DMS114 treated with DMSO at 0.1 percent for 48 hours (cell line): ENCODE data around the gene PPP2R5A.
"Not testable (repeated sequence)": the region's sequence is repeated elsewhere in the genome, so short reads cannot be mapped to it uniquely, and the experiment has no call there.

Experiments used
- DNase-seq: peaks from one replicate; lab custom pipeline; 2025; ENCODE audit not compliant: unreplicated experiment; lab: John Stamatoyannopoulos, UW

Gene PPP2R5A

DNA sequence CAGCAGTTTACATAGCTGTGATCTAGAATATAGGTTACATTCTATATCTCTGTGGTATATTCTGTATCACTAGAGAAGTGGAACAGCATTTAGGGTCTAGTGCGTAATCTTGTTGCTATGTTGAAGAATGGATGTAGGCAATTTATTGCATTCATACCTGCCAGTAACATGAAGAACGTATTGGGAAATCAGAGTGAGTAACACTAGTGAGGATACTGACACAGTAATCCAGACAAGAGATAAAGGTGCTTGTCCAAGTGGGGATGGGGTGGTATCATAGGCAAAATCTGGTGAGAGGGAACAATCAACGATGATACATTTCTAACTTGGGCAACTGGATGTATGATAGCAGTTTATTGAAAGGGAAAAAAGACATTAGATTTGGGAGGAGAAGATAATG lies 9.8 kb downstream of the PPP2R5A start:
- DNase-seq, result no peak

DNA sequence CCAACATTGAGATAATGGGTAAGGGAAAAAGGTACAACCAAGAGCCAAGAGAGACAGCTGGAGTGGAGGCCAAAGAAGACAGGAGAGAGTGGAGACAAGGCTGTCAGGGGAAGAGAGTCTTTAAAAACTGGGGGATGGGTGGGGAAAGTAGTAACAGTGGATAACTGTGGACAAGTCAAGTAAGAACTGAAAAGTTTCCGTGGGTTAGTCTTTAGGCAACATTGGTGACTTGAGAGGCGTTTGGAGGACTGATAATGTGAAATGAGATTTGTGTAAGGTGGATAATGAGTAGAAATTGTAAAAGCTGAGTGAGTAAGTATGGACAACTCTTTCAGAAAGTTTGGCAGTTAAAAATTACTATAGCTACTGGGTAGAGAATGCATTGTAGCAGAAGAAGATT lies 10.4 kb downstream of the PPP2R5A start:
- no peak for DNase-seq

DNA sequence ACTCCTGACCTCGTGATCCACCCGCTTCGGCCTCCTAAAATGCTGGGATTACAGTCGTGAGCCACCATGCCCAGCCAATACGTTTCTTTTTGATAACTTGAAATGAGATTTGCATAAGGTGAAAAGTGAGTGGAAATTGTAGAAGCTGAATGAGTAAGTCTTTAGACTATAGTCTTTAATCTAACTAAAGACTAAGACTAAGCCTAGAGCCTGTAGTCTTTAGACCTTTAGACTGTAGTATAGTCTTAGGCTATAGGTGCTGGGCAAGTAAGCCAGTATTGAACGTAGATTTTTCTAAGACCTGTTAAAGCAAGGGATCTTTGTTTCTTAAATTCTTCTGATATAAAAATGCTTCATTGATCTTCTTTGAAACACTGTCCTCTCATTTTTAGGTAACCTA lies 12.1 kb downstream of the PPP2R5A start:
- no peak for DNase-seq

DNA sequence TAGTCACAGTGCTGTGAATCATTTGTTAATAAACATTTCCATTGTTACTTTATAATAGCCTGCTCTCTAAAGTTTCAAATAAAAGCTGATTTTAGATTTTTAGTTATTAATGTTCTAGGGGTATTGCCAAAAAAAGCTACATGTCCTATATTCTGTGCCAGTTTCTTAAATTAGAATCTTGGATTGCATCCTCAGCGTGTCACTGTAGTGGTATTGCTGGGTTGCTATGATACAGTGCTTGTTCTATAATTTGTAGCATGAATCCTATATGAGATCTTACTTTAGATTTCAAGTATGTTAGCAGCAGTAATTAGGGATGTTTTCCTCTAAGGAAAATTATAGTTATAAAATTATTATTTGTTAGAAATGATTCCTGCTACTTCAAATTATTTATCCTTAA lies 16.4 kb downstream of the PPP2R5A start:
- DNase-seq, result no peak

DNA sequence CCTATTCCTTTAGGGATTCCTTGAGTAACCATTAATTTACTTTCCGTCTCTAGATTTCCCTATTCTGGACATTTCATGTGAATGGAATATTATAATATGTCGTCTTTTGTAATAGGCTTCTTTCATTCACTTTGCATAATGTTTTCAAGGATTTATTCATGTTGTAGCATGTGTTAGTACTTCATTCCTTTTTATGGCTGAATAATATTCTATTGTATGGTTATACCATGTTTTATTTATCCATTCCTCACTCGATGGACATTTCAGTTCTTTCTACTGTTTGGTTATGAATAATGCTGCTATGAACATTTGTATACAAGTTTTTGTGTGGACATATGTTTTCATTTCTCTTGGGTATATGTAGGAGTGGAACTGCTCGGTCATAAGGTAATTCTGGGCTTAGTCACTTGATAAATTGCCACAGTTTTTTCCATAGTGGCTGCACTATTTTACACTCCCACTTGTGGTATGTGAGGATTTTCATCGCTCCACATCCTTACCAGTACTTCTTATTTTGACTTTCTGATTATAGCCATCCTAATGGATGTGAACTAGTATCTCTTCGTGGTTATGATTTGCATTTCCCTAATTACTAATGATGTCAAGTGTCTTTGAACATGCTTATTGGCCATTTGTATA lies 17.7 kb downstream of the PPP2R5A start:
- no peak for DNase-seq

DNA sequence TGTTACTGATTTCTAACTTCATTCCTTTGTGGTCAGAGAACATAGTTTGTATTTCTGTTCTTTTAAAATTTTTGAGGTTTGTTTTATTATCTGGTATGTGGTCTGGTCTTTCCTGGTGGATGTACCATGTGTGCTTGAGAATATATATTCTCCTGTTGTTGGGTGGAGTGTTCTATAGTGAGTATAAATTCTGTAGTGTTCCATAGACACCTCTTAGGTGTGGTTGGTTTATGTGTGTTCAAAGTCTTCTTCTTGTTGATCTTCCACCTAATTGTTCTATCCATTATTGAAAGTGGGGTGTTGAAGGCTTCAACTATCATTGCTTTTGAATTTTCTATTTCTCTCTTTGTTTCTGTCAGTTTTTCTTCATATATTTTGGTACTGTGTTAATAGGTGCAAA lies 20.1 kb downstream of the PPP2R5A start:
- DNase-seq, result no peak

DNA sequence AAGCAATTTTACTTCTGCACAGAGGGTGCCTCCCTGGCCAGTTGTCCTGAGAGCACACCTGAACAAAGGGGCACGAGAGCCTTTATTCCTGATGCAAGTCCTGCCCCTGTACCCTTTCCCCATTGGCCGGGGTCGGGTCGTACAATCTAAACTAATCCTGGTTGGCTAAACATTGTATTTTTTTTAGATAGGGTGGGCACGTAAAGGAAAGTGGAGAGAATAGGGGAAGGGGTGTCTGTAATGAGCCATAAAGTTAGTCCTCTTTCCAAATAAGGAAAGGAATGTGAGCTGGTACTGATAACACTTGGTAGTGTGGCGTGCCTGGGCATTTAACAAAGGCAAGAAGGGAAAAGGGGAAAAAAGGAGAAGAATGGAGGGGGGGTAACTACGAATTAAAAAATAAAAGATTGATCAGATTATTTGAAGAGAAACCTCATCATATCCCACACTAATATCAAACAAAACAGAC lies 20.8 kb downstream of the PPP2R5A start:
- not testable (repeated sequence) for DNase-seq

DNA sequence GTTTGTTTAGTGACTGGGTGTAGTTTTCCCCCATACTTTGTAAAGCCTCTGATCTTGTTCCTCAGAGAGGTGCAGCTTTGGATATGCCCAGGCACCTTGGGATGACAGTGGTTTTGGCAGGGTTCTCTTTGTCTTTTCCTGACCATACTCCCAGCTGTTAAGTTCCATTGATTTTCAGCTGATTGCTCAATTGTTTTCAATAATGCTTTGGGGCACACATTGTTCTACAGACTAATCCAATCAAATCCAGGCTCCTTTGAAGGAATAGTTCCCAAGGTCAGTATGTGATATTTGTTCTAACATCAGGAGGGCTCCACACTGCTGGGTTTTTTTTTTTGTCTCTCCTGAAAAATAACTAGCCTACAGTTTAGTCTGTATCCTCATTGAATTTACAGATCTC lies 24.8 kb downstream of the PPP2R5A start:
- no peak for DNase-seq

DNA sequence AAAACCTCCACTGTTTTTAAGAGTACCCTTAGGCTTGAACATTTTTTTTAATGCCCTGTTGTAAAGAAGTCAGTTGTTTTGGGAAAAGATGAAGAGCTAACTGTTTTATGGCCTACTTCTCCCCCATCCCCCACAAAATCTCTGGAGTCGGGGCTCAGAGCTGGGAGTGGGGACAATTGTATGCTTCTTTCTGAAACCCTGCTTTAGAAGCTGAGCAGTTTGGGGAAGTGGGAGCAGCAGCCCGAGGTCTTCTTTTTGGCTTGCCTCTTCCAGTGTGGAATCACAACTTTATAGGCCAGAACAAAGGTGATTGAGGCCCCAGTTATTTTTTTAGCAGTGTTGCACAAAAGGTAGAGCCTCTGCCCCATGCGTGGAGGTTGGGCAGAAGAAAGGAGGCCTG lies 25.2 kb downstream of the PPP2R5A start:
- no peak for DNase-seq

DNA sequence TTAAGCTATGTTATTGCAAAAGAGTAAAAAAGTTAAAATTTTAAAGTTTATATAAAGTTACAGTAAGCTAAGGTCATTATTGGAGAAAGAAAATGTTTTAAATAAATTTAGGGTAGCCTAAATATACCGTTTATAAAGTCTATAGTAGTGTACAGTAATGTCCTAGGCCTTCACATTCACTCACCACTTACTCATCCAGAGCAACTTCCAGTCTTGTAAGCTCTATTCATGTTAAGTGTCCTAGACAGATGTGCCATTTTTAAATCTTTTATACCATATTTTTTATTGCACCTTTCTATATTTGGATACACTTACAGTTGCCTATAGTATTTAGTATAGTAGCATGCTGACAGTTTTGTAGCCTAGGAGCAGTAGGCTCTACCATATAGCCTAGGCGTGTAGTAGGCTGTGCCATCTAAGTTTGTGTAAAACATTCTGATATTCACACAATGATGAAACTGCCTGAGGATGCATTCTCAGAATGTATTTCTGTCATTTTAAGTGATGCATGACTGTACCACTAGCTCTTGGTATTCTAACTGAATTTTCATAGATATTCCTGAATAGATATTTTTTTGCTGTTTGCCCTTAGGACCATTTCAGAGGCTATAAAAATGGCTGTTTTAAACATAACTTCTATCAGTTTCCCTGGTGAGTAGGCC lies 26.8 kb downstream of the PPP2R5A start:
- no peak for DNase-seq

DNA sequence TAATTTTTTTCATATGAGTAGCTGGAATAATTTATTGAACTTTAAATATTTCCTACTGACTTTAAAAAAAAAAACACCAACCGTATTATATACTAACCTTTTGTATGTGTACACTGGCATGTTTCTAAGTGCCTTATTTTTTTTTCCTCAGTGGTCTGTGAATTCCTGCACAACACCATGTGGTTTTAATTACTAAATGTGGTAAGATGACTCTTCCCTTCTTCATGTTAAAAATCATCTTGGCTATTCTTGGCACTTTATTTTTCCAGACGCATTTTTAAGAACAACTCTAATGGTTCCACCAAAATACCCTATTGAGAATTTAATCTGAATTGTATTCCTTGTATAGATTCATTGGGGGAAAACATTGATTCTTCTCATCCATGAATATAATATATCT lies 28.4 kb downstream of the PPP2R5A start:
- no peak for DNase-seq

DNA sequence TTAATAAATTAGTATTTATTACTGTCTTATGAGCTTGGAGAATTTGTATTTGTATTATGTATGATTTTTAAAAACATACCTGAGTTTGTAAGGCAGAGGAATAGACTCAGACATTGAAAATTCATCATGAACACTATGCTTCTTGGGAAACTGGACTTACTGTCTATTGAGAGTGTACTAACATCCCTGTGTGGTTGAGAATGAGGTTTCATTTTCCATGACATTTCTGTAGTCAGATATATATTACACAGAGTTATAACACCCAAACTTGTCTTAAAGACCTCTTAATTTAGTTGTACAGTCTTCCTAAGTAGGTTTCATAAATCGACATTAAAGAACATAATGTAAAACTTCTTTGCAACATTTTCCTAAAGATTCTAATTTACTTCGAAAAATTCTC lies 30.0 kb downstream of the PPP2R5A start:
- DNase-seq, result no peak

DNA sequence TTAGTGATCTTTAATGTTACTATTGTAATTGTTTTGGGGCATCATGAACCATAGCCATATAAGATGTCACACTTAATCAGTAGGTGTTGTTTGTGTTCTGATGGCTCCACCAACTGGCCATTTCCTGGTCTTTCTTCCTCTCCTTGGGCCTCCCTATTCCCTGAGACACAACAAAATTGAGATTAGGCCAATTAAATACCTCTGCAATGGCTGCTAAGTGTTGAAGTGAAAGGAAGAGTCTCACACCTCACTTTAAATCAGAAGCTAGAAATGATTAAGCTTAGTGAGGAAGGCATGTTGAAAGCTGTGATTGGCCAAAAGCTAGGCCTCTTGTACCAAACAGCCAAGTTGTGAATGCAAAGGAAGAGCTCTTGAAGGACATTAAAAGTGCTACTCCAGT lies 30.7 kb downstream of the PPP2R5A start:
- no peak for DNase-seq

DNA sequence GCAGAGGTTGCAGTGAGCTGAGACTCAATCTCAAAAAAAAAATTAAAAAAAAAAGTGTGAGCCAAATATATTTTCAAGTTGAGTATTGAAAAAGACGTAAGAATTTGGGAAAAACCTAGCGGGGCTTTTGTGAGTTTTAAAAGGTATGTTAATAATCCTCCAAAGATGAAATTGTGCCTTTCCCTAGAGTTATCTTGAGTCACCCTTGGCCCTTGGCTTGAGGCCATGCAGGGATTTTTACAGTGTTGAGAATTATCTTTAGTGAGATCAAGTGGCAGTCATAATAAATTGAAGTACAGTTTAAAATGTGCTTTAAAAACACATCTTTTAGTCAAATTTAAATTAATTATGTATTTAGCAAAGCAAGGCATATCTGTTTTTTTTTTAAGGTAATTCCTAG lies 32.7 kb downstream of the PPP2R5A start:
- DNase-seq, result no peak

DNA sequence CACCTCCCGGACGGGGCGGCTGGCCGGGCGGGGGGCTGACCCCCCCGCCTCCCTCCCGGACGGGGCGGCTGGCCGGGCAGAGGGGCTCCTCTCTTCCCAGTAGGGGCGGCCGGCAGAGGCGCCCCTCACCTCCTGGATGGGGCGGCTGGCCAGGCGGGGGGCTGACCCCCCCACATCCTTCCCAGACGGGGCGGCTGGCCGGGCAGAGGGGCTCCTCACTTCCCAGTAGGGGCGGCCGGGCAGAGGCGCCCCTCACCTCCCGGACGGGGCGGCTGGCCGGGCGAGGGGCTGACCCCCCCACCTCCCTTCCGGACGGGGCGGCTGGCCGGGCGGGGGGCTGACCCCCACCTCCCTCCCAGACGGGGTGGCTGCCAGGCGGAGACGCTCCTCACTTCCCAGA lies 35.8 kb downstream of the PPP2R5A start:
- not testable (repeated sequence) for DNase-seq

DNA sequence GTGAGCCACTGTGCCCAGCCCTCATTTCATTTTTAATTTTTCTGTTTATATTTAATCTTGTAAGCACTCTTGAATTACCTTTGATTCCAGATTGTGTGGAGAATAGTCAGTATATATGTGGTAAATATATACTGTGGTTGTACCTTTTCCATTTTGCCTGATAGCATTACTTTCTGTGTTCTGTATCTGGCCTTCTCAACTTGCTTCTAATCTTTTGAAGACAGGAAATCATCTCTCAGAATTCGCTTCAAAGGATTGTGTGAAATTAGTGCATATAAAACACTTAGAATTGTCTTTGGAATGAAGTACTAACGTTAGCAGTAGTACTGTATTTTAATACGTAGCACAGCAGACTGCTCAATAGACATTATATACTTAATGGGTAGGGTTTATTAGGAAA lies 37.9 kb downstream of the PPP2R5A start:
- DNase-seq, result no peak

DNA sequence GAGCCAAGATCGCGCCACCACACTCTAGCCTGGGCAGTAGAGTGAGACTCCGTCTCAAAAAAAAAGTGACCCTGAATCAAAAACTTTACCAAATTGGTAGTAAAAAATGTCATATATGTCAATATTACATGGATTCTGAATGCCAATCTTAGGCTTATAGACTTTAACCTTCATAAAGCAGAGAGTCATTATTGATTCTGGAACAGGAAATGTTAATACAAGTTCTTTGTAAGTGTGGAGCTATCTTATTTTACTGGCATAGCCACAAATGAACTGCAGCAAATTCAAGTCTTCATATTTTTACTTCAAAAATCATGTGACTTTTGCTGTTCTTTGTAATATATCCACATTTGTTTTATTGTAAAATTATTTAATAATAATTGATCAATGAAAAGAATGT lies 41.3 kb downstream of the PPP2R5A start:
- no peak for DNase-seq

DNA sequence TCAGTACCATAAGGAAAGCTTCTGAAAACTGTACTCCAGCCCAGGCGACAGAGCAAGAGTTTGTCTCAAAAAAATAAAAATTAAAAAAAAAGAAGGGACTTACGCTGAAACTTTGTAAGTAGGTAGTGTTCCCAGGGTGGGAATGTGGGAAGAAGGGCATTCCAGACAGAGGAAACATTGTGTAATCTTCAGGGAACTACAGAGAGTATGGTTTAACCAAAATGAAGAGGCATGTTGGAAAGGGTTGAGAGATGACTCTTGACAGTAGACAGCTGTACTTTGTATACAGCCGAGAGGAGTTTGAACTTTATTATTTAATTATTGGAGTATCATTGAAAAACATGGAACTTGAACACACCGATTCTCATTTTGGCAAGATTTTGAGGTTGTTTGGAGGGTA lies 43.0 kb downstream of the PPP2R5A start:
- DNase-seq, result no peak

DNA sequence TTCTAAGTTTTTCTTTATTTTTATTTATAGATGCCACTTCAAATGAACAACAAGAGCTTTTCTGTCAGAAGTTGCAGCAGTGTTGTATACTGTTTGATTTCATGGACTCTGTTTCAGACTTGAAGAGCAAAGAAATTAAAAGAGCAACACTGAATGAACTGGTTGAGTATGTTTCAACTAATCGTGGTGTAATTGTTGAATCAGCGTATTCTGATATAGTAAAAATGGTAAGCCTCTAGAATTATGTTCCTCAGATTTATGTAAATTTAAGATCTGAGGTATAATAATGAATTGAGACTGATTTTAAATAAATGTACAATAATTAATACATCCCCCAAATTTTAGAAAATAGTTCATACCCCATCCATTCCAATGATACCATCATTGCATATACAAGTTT lies 43.9 kb downstream of the PPP2R5A start:
- DNase-seq, result no peak

DNA sequence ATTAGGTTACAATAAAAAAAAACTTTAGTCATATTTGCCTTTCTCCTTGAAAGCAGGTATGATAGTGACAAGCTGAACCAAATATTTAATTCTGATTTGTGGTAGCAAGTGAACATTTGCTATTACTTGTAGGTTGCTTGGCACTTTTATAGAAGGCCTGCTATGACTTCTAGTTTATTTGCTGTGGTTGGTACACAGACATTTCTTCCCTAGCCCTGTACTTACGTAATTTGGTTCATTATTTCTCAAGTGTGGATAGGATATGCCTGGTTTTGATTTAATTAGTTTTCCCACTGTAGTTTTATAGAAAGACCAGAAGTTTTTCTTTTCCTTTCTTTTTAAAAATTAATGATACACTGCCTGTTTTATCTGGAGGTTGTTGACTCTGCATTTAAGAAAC lies 55.9 kb downstream of the PPP2R5A start:
- DNase-seq, result no peak

DNA sequence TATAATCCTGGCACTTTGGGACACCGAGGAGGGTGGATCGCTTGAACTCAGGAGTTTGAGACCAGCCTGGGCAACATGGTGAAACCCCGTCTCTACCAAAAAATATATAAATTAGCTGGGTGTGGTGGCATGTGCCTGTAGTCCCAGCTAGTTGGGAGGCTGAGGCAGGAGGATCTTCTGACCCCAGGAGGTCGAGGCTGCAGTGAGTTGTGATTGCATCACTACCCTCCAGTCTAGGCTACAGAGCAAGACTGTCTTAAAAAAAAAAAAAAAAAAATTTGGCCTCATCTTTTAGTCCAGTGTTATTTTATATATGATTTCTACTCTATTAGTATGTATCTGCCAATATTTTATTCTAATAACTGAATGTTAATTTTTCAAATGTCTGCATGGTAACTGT lies 59.7 kb downstream of the PPP2R5A start:
- DNase-seq, result no peak

DNA sequence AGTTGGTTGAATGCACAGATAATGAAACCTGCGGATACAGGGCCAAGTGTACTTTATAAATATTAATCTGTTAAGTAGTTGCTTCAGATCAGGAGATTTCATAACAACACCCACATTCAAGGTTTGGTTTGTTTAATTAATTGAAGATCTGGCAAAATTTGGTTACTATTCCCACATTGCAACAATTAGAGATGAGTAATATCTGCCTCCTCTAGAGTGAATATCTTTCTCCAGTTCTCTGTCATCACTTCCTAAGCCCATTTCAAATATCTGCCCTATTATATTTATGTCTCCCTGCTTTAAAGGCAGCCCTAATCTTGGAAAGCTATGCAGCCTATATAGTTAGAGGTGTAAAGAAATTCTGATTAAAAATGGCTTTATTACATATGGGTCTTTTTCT lies 61.4 kb downstream of the PPP2R5A start:
- no peak for DNase-seq
